TTC549 (cell line): ENCODE results near the gene SMIM43.
A peak's percentile ranks its signal among the peaks of the same experiment; 100 is the strongest.

Source experiments
- FAIRE-seq: peaks from 2 replicates; lab custom pipeline; 2012; peaks lifted over from hg19 to GRCh38; lab: Jason Lieb, UNC

SMIM43 gene

DNA sequence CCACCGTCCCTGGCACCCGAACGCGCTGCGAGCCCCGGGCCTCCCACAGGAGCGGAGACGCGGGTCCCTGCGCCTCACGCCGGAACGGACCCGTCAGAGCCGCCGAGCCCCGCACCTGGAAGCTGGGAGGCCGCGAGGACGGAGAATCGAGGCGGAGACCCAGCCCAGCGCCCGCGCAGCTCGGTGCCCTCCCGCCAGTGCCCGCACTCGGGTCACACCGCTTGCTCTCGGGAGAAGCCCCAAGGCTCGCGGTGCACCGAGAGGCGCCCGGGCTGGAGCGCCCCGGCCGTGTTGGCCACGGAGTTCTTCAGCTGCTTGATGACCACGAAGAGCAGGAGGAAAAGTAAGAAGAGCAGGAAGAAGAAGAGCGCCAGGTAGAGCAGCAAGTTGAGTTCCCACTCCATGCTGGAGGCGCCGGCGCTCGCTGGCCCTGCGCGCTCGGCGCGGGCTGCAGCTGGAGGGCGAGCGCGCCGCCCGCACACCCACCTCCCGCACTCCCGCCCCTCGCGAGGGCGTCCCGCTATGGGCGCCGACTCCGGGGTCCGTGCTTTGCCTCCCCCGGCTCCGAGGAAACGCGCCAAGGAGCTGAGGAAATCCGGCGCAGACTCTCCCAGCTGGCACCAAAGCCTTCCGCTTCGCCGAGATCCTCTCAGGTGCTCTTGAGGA, at the start of gene SMIM43:
Gene SMIM43 (minus strand): TSS at position 463 of the 666 bp plus-strand sequence. CDS start 59 bp downstream, at position 404.
- no peak for FAIRE-seq

DNA sequence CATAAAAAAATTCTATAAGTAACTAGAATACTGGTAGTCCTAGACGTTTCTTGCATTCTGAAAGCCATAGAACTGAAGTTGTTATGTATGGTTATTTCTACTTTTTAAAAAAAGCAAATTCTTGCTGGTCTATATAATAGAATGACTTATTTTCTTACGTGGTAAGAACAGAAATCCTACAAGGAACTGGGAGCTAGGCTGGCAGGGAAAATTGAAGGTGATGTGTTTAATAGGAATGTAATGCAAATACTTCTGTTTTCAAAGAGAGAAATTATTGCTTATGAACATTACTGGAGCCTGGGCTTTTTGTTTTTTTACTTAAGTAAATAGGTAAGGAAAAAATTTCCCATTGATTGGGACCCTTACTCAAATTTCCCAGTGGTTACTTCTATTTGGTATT, 49.8 kb upstream of the SMIM43 start:
- no peak for FAIRE-seq

DNA sequence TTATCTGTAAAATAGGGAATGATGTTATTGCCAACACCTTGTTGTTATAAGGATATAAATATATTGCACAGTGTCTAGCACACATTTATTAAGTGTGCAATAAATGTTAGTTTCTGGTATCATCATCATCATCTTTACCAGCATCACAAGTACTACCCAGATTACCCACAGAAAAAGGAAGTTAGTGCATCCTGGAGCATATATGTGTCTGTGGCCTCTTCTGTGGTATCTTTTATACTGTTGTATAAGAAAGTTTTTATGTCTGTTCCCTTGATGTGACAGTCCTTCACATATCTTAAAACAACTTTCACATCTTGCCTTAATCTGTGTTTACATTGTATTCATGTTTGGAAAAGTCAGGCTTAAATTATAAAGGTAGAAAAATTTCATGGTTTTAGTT, 46.2 kb upstream of the SMIM43 start:
- no peak for FAIRE-seq

DNA sequence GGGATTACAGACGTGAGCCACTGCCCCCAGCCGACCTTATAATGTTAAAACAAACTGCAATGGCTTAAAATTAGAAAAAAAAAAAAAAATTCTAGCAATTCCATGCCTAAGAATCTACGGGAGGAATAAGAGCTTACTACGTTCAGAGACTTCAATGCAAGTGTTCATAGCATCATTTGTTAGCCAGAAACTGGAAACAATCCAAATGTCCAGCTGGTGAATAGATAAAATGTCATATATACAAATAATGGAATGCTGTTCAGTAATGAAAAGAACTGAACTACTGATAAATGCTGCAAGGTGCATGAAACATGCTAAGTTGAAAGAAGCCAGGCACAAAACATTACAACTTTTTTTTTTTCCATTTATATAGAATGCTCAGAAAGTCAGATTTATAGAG, 41.4 kb upstream of the SMIM43 start:
- FAIRE-seq = no peak

DNA sequence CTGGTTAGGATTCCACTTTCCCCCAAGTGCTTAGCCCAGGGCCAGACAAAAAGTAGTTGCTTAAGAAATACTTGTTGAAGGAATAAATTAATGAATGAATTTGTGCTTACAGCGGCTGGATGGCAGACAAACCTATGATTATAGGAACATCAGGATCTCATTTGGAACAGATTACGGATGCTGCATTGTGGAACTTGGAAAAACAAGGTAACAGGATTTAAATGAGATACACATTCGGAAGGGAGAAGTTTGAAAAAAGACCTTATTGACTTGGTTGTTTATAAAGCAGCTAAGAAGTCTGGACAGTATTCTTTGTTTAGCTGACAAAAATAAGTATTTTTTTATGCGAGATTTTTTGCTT, 36.7 kb upstream of the SMIM43 start:
- no peak for FAIRE-seq

DNA sequence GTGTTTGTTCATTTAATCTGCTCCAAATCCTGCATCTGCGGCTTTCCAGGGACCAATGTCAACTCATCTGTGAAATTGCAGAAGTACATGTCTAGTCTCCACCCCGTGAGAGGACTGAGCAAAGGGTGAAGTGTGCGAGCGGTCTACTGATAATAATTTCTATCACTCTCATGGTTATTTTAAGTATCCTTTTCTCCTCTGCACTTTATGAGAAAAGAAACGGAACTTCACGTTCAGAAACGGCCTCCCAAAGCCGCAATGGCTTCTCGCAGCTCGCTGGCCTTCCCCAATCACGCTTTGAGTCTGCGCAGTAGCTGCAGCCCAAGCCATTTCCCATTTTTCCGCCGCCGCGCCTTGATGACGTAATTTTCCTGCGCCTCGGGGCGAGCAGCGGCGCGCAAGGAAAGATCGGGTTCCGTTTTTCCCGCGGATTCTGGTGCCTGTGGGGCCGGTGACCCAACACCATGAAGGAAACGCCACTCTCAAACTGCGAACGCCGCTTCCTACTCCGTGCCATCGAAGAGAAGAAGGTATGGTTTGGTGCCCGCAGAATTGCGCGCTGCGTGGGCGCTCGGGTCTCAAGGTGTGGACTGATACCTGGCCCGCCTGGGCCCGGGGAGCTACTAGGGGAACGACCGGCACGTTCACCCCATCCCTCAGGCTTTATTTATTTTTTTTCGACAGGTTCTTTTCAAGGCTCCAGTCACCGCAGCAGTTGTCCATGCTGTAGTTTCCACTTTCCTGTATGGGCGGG, 36.2 kb upstream of the SMIM43 start, which contains the start of gene EXOSC9:
Gene EXOSC9 (plus strand): TSS at position 363 of the 754 bp plus-strand sequence. CDS start 102 bp downstream, at position 465.
- peak; percentile 33 for FAIRE-seq

DNA sequence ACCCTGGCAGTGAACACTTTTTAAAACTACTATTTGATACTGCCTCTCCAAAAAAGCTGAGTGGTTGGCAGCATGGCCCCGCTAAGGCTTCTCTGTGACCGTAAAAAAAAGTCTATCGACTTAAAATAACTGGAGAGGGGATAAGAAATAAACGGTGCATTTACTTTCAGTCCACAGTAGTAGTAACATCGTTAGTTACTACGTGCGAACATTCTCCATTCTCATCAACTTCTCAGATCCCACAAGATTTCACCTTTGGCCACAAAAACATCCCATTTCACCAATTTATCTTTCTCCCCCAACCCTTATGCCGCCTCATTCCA, 35.6 kb upstream of the SMIM43 start:
- FAIRE-seq = no peak

DNA sequence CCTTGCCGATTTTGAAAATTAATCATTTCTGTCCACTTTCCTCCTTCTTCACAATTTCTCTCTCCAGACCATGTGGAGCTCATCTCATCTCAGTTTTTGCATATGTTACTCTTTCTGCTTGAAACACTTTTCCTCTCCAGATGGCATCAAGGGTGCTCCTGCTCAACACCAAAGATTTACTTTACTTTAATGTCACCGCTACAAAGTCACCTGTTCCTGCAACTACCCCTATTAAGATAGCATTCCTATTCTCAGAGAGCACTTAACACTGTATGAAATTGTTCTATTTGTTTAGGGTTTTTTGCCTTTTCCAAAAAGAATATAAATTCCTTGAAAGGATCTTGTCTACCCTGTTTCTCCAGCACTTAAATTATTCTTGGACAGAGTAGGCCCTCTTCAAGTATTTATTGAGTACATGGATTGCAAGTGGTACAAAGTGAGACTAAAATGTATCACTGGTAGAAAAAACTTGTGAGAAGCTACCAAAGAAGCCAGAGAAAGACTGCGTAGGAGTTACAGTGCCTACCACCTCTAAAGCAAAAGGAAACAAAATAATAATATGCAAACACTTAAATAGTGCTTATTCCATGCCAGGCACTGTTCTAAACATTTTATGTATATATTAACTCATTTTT, 35.0 kb upstream of the SMIM43 start:
- FAIRE-seq = no peak

DNA sequence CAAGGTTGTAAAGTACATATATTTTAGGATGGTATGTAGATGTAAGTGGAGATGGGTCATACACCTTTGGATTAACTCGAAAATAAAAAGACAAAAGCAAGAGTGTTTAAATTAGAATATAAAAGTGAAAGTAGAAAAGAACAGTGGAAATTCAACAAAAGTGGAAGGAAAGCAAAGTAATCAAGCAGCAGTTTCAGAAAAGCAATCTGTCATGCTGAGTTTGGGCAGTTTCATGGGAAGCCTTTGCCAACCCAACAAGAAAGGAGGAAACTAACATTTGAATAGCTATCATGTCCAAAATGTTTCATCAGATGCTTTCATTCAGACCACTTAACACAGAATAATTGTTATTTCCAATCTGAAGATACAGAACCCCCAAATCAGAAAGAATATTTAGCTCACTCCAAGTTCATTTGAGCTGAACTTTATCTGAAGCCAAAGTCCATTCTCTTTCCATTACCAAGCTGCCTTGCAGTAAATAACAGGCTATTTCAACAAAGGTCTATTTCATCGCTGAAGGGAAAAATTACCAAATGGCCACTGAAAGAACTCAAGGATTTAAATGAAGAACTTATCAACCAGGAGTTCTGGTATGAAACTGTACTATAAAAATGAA, 34.4 kb upstream of the SMIM43 start:
- FAIRE-seq = no peak

DNA sequence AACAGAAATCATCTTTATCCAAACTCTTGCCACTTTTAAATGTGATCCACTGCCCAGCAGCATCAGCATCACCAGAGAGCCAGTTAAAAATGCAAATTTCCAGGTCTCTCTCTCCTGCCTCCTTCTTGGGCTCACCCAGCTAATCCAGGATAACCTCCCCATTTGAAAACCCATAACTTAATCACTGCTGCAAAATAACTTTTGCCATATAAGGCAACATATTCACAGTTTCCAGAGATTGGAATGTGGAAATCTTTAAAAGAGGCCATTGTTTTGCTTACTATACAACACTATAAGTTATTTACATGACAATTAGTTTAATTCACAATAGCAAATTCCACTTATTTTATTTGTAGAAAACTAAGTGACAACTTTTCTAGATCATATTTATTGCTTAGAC, 31.3 kb upstream of the SMIM43 start:
- FAIRE-seq = no peak

DNA sequence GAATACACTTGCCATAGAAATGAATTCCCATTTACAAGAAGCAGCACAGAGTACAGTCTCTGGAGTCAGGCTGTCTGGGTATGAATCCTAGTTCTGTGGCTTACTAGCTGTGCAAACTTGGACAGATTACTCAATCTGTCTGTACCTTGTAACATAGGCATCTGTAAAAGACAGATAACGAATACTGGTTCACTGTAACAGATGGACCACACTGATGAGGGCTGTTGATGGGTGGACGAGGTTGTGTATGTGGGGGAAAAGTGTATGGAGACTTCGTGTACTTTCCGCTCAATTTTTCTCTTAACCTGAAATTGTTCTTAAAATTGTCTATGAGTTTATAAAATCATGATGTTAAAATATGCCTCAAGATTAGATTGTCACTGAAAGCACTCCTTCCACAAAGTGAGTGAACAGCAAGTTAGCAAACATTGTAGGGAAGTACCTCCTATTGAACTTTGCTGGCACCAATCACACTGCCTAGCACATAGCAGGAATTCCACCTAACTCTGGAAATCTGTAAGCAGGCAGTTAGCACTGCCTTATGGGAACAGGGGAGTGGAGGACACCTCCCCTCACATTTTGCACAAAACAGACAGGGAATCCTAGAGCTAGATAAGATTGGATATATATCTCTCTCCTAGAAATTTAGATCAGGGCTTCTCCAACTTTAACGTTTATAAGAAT, 29.7 kb upstream of the SMIM43 start:
- no peak for FAIRE-seq

DNA sequence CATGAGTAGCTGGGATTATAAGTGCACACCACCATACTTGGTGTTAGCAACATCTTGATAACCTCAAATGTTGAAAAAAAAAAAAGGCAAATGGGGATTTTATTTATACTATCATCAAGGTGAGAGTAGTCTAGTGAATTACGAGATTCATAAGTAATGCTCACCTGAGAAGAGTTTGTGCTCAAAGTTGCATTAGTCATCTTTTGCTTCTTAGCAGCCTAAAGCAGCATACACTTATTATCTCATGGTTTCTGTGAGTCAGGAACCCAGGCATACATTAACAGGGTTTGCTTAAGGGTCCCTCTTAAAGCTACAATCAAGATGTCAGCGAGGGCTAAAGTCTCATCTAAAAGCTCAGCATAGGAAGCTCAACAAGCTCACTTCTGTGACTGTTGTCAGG, 28.0 kb upstream of the SMIM43 start:
- FAIRE-seq = no peak

DNA sequence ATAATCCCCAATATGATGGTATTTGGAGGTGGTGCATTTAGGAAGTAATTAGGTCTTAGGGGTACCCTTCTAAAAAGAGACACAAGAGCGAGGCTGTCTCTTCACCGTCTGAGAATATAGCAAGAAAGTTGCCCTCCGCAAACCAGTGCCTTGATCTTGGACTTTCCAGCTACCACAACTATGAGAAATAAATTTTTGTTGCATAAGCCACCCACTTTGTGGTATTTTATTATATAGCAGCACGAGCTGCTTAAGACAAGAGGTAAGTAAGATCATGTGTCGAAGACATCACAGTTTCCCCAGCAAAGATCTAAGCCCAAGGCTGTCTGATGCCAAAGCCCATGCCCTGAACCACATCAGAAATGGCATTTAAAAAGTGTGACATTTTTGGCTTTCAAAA, 26.5 kb upstream of the SMIM43 start:
- FAIRE-seq = no peak

DNA sequence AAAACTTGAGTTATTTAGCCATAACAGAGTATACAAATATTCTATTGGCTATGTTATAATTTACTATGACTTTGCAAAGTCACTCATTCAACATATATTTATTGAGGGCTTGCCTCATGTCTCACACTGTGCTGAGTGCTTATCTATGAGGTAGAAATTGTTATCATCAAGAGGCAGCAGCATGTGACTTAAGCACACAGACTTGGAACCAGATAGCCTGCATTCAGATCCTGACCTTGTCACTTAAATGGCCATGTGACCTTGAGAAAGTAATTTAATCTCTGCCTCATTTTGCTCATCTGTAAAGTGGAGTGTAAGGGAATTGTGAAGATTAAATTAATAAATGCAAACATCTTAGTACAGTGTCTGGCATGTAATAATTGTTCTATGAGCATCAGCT, 26.0 kb upstream of the SMIM43 start:
- FAIRE-seq = no peak

DNA sequence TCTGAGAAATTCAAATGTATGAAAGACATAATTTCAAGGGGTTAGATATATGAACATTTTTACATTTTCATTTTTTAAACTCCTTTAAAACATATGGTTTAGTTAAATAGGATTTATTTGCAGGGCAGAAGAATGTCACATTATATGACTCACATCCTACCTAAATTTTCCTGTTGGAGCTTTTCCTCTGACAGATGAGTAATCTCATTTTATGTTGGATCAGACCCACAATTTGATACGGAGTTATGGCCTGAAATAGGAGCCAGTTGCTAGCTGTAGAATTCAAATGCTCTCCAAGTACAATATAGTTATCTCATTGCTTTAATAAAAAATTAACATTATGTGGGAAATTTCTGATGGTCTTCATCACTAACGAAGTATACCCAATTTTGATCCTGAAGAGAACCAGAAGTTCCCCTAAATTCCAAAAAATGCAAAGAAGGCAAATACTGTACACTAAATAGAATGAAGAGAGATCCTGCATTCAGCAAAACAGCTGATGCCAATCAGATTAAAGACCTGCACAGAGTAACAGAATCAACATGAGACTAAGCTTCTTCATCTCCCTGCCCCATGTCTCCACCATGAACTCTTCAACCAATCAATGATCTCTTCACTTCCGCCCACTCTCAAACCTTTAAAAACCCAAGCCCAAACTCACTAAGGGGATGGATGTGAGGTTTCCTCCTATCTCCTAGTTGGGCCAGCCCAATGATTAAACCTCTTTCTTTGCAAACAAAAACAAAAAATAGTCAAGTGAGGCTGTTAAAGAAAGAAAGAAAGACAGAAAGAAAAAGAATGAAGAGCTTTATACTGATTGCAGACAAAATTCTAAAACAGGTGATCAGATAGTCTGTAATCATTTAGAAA, 25.2 kb upstream of the SMIM43 start:
- no peak for FAIRE-seq

DNA sequence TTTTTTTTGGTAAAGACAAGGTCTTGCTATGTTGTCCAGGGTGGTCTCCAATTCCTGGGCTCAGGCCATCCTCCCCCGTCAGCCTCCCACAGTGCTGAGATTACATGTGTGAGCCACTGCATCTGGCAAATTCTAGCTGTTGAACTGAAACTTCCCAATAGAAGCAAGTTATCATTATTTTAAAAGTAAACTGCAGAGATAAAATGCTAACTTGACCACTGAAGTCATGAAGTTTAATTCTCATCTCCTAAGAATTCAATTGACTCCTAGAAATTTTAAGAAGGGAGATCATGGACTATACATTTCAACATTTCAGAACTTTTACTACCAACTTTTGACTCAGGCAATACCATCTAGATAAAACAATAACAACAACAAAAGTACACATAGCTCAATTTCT, 24.5 kb upstream of the SMIM43 start:
- no peak for FAIRE-seq

DNA sequence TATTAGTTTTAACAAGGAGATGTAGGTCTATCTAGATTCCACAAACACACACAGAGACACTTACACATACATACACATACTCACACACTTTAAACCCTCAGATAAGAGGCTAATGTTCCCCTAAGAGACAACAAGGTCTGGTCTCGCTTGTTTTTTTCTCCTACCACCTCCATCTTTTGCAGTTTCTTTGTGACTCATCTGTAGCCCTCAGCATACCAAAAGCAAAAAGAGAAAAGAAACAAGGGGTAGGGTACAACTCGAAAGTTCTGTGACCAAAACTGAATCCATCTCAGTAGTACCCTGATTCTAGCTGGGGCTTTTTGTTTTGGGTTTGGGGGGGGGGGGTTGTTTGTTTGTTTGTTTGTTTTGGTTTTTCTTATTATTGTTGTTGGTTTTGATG, 23.9 kb upstream of the SMIM43 start:
- no peak for FAIRE-seq

DNA sequence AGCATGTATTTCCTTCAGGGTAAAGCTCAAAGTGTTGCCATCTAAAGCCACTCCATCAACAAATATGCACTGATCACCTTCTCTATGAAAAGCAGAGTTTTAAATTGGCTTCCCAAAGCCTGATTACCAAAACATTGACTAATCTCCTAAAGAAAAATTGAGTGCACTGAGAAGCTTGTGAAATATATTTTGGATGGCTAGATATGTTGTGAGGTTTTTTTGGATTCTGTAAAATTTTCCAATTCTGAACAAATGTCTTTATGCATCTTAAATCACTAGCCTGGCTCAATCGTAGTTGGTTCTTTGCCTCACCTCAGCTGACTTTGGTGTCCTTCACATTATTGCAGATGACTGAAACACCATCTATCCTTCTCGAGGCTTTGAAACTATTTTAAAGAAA, 21.3 kb upstream of the SMIM43 start:
- no peak for FAIRE-seq

DNA sequence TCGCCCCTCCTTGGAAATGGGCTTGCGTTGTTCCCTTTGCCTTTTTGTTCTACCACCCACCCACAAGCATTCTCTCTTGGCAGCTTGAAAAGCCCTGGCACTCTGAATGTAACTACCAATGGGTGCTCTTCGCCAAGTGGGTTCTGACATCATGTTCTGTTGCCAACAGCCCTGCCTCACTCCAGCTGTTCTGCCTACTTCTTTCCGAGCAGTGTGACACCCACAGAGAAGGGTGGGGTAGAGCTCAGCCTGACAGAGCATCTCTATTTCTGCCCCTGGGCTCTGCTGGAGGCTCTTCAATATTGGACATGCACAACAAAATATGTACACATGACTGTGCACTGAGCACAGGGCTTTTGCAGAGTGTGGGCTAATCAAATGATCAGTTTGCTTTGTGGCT, 20.5 kb upstream of the SMIM43 start:
- FAIRE-seq = no peak

DNA sequence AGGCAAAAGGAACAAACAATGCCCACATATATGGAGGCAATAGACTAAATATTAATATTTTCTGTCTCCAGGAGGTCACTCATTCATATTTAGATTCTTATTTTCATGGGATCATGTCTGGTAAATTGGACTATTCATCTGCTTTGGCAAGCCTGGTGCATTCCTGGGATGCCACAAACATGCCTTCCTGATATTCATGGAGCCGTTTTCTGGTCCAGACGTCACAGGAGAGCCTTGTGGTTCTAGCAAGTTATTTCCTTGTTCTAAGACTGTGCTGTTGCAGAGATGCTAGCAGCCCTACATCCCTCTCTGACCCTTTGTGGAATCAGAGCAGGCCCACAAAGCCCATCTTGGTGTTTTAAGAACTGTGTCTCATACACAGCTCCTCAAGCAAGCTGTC, 20.0 kb upstream of the SMIM43 start:
- FAIRE-seq = no peak

DNA sequence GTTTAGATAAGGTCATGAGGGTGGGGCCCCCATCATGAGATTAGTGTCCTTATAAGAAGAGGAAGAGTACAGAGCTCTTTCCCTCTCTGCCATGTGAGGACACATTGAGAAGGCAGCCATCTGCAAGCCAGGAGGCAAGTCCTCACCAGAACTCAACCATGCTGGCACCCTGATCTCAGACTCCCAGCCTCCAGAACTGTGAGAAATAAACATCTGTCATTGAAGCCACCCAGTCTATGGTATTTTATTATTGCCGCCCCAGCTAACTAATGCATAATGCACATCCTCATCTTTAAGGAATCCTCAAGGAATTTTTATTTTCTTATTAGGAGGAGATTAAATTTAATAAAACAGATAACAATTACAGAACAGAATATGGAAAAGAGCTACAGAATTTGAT, 19.4 kb upstream of the SMIM43 start:
- no peak for FAIRE-seq

DNA sequence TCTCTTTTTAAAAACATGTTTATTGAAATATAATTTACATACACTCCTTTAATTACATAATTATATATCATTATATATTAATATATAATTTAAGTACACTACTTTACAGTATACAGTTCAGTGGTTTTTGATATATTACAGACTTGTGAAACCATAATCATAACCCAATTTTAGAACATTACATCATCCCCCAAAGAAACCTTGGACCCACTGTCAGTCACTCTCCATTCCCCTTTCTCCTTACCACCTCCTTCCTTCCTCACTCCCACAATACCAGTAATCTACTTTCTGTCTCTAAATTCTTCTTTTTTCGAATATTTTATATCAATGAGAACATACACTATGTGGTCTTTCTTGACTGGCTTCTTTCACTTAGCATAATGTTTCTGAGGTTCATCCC, 18.2 kb upstream of the SMIM43 start:
- no peak for FAIRE-seq
